Neuron (in vitro differentiated cells): ENCODE results near the gene JPH4.
A peak's percentile ranks its signal among the peaks of the same experiment; 100 is the strongest.

Experiments
- H2AFZ ChIP-seq: one replicate; pipeline ENCODE4 v1.6.1; 2013; ENCODE audit warnings: low read depth, mild to moderate bottlenecking, inconsistent platforms, low read length, moderate library complexity
- H3K27me3 ChIP-seq: one replicate; pipeline ENCODE4 v1.6.1; 2013; ENCODE audit warnings: low read length; ENCODE audit not compliant: insufficient read depth
- H3K36me3 ChIP-seq: one replicate; pipeline ENCODE4 v1.6.1; 2013; ENCODE audit warnings: low read length; ENCODE audit not compliant: insufficient read depth
- H3K4me1 ChIP-seq: one replicate; pipeline ENCODE4 v1.6.1; 2013; ENCODE audit warnings: low read length; ENCODE audit not compliant: insufficient read depth
- H3K4me3 ChIP-seq: 2 replicates; pipeline ENCODE4 v1.5.1; 2013; ENCODE audit warnings: mild to moderate bottlenecking, low read length, moderate library complexity
- H3K9me3 ChIP-seq: one replicate; pipeline ENCODE4 v1.6.1; 2013; ENCODE audit warnings: low read length

Gene JPH4

GRCh38 chr14:23582906-23583760, 4.5 kb upstream of the JPH4 start:
- no peaks in the 10 kb centered on the region for H3K9me3 ChIP-seq
- no peak overlapping the region for H2AFZ ChIP-seq
- H3K36me3 ChIP-seq, result no peaks in the 10 kb centered on the region
- no peak overlapping the region for H3K4me3 ChIP-seq
- H3K4me1 ChIP-seq, result peaks cover 12% of the 10 kb centered on the region
- H3K27me3 ChIP-seq, result peaks cover 9% of the 10 kb centered on the region

- Histone ChIP-seq H3K9me3 (peaks cover 2% of the 10 kb centered on the region), H3K27me3 (peaks cover 27% of the 10 kb centered on the region), H3K4me1 (peaks cover 17% of the 10 kb centered on the region), H2AFZ (no peak overlapping the region), H3K4me3 (no peak overlapping the region), H3K36me3 (no peaks in the 10 kb centered on the region)
Observed at GRCh38 chr14:23580948-23581281, 2.3 kb upstream of the JPH4 start.

GRCh38 chr14:23580152-23580926, 1.7 kb upstream of the JPH4 start:
- peaks cover 31% of the 10 kb centered on the region for H3K27me3 ChIP-seq

GRCh38 chr14:23579739-23580138, 1.1 kb upstream of the JPH4 start:
- H2AFZ ChIP-seq, result no peak overlapping the region
- H3K4me3 ChIP-seq, result no peak overlapping the region
- peaks cover 17% of the 10 kb centered on the region for H3K4me1 ChIP-seq
- no peaks in the 10 kb centered on the region for H3K36me3 ChIP-seq
- H3K9me3 ChIP-seq, result peaks cover 6% of the 10 kb centered on the region
- peaks cover 37% of the 10 kb centered on the region for H3K27me3 ChIP-seq

More at GRCh38 chr14:23580152-23580926, 1.7 kb upstream of the JPH4 start:
- H3K9me3 ChIP-seq, result peaks cover 3% of the 10 kb centered on the region
- no peak overlapping the region for H2AFZ ChIP-seq
- no peaks in the 10 kb centered on the region for H3K36me3 ChIP-seq
- no peak overlapping the region for H3K4me3 ChIP-seq
- H3K4me1 ChIP-seq, result peaks cover 17% of the 10 kb centered on the region

GRCh38 chr14:23579311-23579630, 681 bp upstream of the JPH4 start:
- Histone ChIP-seq H3K27me3 (peaks cover 38% of the 10 kb centered on the region), H3K9me3 (peaks cover 6% of the 10 kb centered on the region), H3K4me1 (peaks cover 17% of the 10 kb centered on the region), H3K4me3 (peak overlapping the region; percentile 51), H3K36me3 (no peaks in the 10 kb centered on the region), H2AFZ (peak overlapping the region; percentile 84)

GRCh38 chr14:23577710-23578392, 739 bp downstream of the JPH4 start:
- peak overlapping the region; percentile 51 for H3K4me3 ChIP-seq
- H3K36me3 ChIP-seq, result no peaks in the 10 kb centered on the region
- peak overlapping the region; percentile 84 for H2AFZ ChIP-seq
- peaks cover 21% of the 10 kb centered on the region for H3K4me1 ChIP-seq
- H3K9me3 ChIP-seq, result peaks cover 6% of the 10 kb centered on the region
- H3K27me3 ChIP-seq, result peaks cover 48% of the 10 kb centered on the region

- Histone ChIP-seq H3K4me1 (peaks cover 21% of the 10 kb centered on the region), H3K9me3 (peaks cover 6% of the 10 kb centered on the region), H2AFZ (peak overlapping the region; percentile 22), H3K27me3 (peaks cover 51% of the 10 kb centered on the region), H3K4me3 (peak overlapping the region; percentile 51), H3K36me3 (no peaks in the 10 kb centered on the region)
Observed at GRCh38 chr14:23577004-23577681, 1.4 kb downstream of the JPH4 start.

GRCh38 chr14:23573384-23574015, 5.1 kb downstream of the JPH4 start:
- H3K4me3 ChIP-seq, result no peak overlapping the region
- peaks cover 65% of the 10 kb centered on the region for H3K27me3 ChIP-seq
- H3K36me3 ChIP-seq, result no peaks in the 10 kb centered on the region
- no peak overlapping the region for H2AFZ ChIP-seq
- peaks cover 6% of the 10 kb centered on the region for H3K9me3 ChIP-seq
- H3K4me1 ChIP-seq, result peaks cover 13% of the 10 kb centered on the region

GRCh38 chr14:23572836-23573235, 5.8 kb downstream of the JPH4 start:
- Histone ChIP-seq H3K4me3 (no peak overlapping the region), H3K4me1 (peaks cover 8% of the 10 kb centered on the region), H3K9me3 (peaks cover 6% of the 10 kb centered on the region), H3K27me3 (peaks cover 71% of the 10 kb centered on the region), H2AFZ (no peak overlapping the region), H3K36me3 (no peaks in the 10 kb centered on the region)

- Histone ChIP-seq H3K36me3 (no peaks in the 10 kb centered on the region), H3K27me3 (peaks cover 72% of the 10 kb centered on the region), H3K9me3 (peaks cover 6% of the 10 kb centered on the region), H3K4me1 (peaks cover 4% of the 10 kb centered on the region), H2AFZ (no peak overlapping the region), H3K4me3 (no peak overlapping the region)
Observed at GRCh38 chr14:23572524-23572828, 6.1 kb downstream of the JPH4 start.

- Histone ChIP-seq H2AFZ (no peak overlapping the region), H3K36me3 (no peaks in the 10 kb centered on the region), H3K4me1 (peaks cover 4% of the 10 kb centered on the region), H3K4me3 (no peak overlapping the region), H3K27me3 (peaks cover 73% of the 10 kb centered on the region), H3K9me3 (peaks cover 6% of the 10 kb centered on the region)
Observed at GRCh38 chr14:23571701-23572523, 6.7 kb downstream of the JPH4 start.
